Measurements from ENCODE around the gene PLCB2.

The PLCB2 gene

GRCh38 chr15:40323953-40324937 is 16.5 kb upstream of the PLCB2 start:
- no peak for TF ChIP-seq CTCF (conservative IDR thresholded peaks at IDR 0.05; ENCODE audit: low read depth, low read length)
- no peak for DNase-seq (ENCODE audit: low read depth)

GRCh38 chr15:40323239-40323952 is 15.7 kb upstream of the PLCB2 start, which contains the start of gene INAFM2:
TSS of gene INAFM2 (plus strand) at chr15:40323692. CDS start at chr15:40324056, 364 bp downstream.
- TF ChIP-seq CTCF (conservative IDR thresholded peaks at IDR 0.05; ENCODE audit: low read depth, low read length), result peak; percentile 62
- H3K4me3 ChIP-seq (ENCODE audit: low read length), result peak within 1 kb of the TSS; percentile 58
- DNase-seq (ENCODE audit: low read depth), result peak; percentile 83

More at GRCh38 chr15:40323953-40324937, 16.5 kb upstream of the PLCB2 start:
- H3K4me3 ChIP-seq (ENCODE audit: low read length), result peak overlapping the region; percentile 58

- no peak for TF ChIP-seq CTCF (conservative IDR thresholded peaks at IDR 0.05; ENCODE audit: low read depth, low read length)
- H3K4me3 ChIP-seq (ENCODE audit: low read length), result peak overlapping the region; percentile 29
- no peak for DNase-seq (ENCODE audit: low read depth)
Measured at GRCh38 chr15:40322531-40323238, 14.9 kb upstream of the PLCB2 start.

- TF ChIP-seq CTCF (conservative IDR thresholded peaks at IDR 0.05; ENCODE audit: low read depth, low read length), result peak; percentile 90
- no peak for DNase-seq (ENCODE audit: low read depth)
- H3K4me3 ChIP-seq (ENCODE audit: low read length), result no peak overlapping the region
Measured at GRCh38 chr15:40320931-40321371, 13.2 kb upstream of the PLCB2 start.

- TF ChIP-seq CTCF (conservative IDR thresholded peaks at IDR 0.05; ENCODE audit: low read depth, low read length), result no peak
- H3K4me3 ChIP-seq (ENCODE audit: low read length), result no peak overlapping the region
- DNase-seq (ENCODE audit: low read depth), result no peak
Measured at GRCh38 chr15:40320409-40320808, 12.7 kb upstream of the PLCB2 start.

GRCh38 chr15:40317580-40317979 is 9.8 kb upstream of the PLCB2 start:
- no peak overlapping the region for H3K4me3 ChIP-seq (ENCODE audit: low read length)
- TF ChIP-seq CTCF (conservative IDR thresholded peaks at IDR 0.05; ENCODE audit: low read depth, low read length), result no peak
- no peak for DNase-seq (ENCODE audit: low read depth)
